ENCODE data around the gene RIBC1. TPM values are rescaled to one million over a fixed set of nuclear protein-coding genes. Genes with fewer than 3 reads are reported as not detected.

RIBC1 gene
- total and polyA plus RNA-seq, 10 of the 15 experiments (the other 5 are each of a cell fraction or from before 2014, with no cell fraction given) = 0.22 to 1.0 (median 0.54) TPM

- FAIRE-seq (peak; percentile 99), DNase-seq (ENCODE audit: low read depth, low spot score) (peak; percentile 97), ATAC-seq (peak; percentile 92)
- H3K79me2 ChIP-seq (ENCODE audit: control insufficient read depth, insufficient read depth, low read length) = peaks cover 48% of the 10 kb centered on the region
- ChIA-PET RAD21 (ENCODE audit: unreplicated experiment) (interaction anchor here (0.9 to 2.8 kb wide), 6 partner anchors 8 to 197 kb away, joined by 3 to 11 read pairs (median 6); partner anchors contain the start of gene KDM5C), CTCF (interaction anchor here (0.8 to 7.5 kb wide), 7 partner anchors 11 to 105 kb away, joined by 3 to 48 read pairs (median 5); partner anchors contain the start of gene HSD17B10), SMC1A (ENCODE audit: uncharacterized antibody, unreplicated experiment) (interaction anchor here (0.9 to 2.3 kb wide), 7 partner anchors 10 to 110 kb away, joined by 3 to 10 read pairs (median 7); no protein-coding TSS in a partner anchor), POLR2A (interaction anchor here (0.6 to 2.7 kb wide), 9 partner anchors 11 to 292 kb away, joined by 3 to 10 read pairs (median 4); partner anchors contain the start of gene KDM5C)
- H3K9me3 ChIP-seq (replicated peaks; ENCODE audit: control insufficient read depth, insufficient read depth, low read length) = no peaks in the 10 kb centered on the region
- H2AFZ ChIP-seq (ENCODE audit: control insufficient read depth, low read depth, low read length) = peak within 1 kb of the TSS; percentile 75
- no peaks in the 10 kb centered on the region for H3K36me3 ChIP-seq (ENCODE audit: control insufficient read depth in 2 of 2, insufficient read depth in 2 of 2, low read length in 1 of 2)
- H3K4me3 ChIP-seq = peak within 1 kb of the TSS; percentile 80
- no peaks in the 10 kb centered on the region; the same call in 1 of the 2 replicates for H4K20me1 ChIP-seq (ENCODE audit: control insufficient read depth, insufficient read depth)
- no peaks in the 10 kb centered on the region for H3K27me3 ChIP-seq (replicated peaks in 1 of 2; ENCODE audit: control insufficient read depth in 2 of 2, insufficient read depth in 2 of 2, low read length in 1 of 2)
- peak within 1 kb of the TSS; percentile 99 for H3K9ac ChIP-seq (ENCODE audit: control insufficient read depth, insufficient read depth, low read length)
- BruUV-seq (replicated peaks) = no TSS peak
- in situ Hi-C loops (cut with MboI) = no loop called here
- WGBS (ENCODE audit: insufficient coverage, insufficient replicate concordance, low lambda C conversion rate, missing lambda C conversion rate) = 1% methylated on average over 60 of the region's 75 CpGs
- intact Hi-C loops (cut with micrococcal nuclease; ENCODE audit: unreplicated experiment) = loop anchor here (1.0 to 5.0 kb wide), 2 partner anchors 12 to 200 kb away; partner anchors contain the start of gene HSD17B10
- peak within 1 kb of the TSS; percentile 100 for H3K4me2 ChIP-seq (ENCODE audit: control insufficient read depth, insufficient read depth)
- H3K4me1 ChIP-seq (ENCODE audit: control insufficient read depth, insufficient read depth, low read length) = peaks cover 6% of the 10 kb centered on the region
- H3K27ac ChIP-seq (ENCODE audit: control insufficient read depth, insufficient read depth) = peak within 1 kb of the TSS; percentile 98
- TF ChIP-seq EED (IDR thresholded peaks at IDR 0.05; ENCODE audit: low read depth) = no peak; the same call in 1 of the 2 replicates
- no peak for TF ChIP-seq PAX8 (IDR thresholded peaks at IDR 0.05)
- peak; percentile 65; the same call in 1 of the 2 replicates for TF ChIP-seq IKZF1 (conservative IDR thresholded peaks at IDR 0.05)
- TF ChIP-seq USF1 (IDR thresholded peaks at IDR 0.05; ENCODE audit: borderline replicate concordance, extremely low read length, insufficient read depth, low read depth, low read length) = no peak
- TF ChIP-seq SREBF2 (IDR thresholded peaks at IDR 0.05; ENCODE audit: low read length) = no peak
- TF ChIP-seq IRF5 (IDR thresholded peaks at IDR 0.05; ENCODE audit: borderline replicate concordance) = peak; percentile 73
- TF ChIP-seq SMC3 (IDR thresholded peaks at IDR 0.05; ENCODE audit: borderline replicate concordance, low read length) = no peak
- TF ChIP-seq TCF12 (IDR thresholded peaks at IDR 0.05; ENCODE audit: low read depth, low read length) = peak; percentile 44; the same call in 1 of the 2 replicates
- TF ChIP-seq ZZZ3 (IDR thresholded peaks at IDR 0.05; ENCODE audit: control insufficient read depth, insufficient read length, low read depth) = no peak
- TF ChIP-seq KLF5 (IDR thresholded peaks at IDR 0.05; ENCODE audit: partially characterized antibody) = peak; percentile 98
- peak; percentile 66 for TF ChIP-seq SKIL (IDR thresholded peaks at IDR 0.05; ENCODE audit: low read depth, poor library complexity, severe bottlenecking)
- no peak for TF ChIP-seq ZNF217 (IDR thresholded peaks at IDR 0.05)
- peak; percentile 87 for TF ChIP-seq POLR2A (IDR thresholded peaks at IDR 0.05; ENCODE audit: low read depth, low read length)
- TF ChIP-seq HSF1 (IDR thresholded peaks at IDR 0.05; ENCODE audit: low read depth, low read length) = no peak
- TF ChIP-seq GATAD2B (conservative IDR thresholded peaks at IDR 0.05; ENCODE audit: low read depth) = peak; percentile 88; the same call in 1 of the 2 replicates
- TF ChIP-seq SUZ12 (IDR thresholded peaks at IDR 0.05; ENCODE audit: unreplicated experiment) = no peak
- TF ChIP-seq POLR2AphosphoS5 (IDR thresholded peaks at IDR 0.05; ENCODE audit: low read length) = peak; percentile 94
- TF ChIP-seq CHD4 (IDR thresholded peaks at IDR 0.05) = no peak
These were observed 400 bp upstream of the RIBC1 start, which contains the start of gene SMC1A for GRCh38 chrX:53422086-53422860. Gene SMC1A, minus strand, starts transcription at chrX:53422654. Its CDS starts 54 bp downstream, at chrX:53422600.
